Measurements from ENCODE around the gene ANKRD29. TPM values are rescaled to one million over a fixed set of nuclear protein-coding genes. Genes with fewer than 3 reads are reported as not detected.
"Not testable (repeated sequence)": the region's sequence is repeated elsewhere in the genome, so short reads cannot be mapped to it uniquely, and the experiment has no call there.

ANKRD29 gene
- total RNA-seq, 1 donor, result 0.43 TPM

- no peak overlapping the region for H3K4me3 ChIP-seq (ENCODE audit: low read depth, low read length)
- no peak for DNase-seq (ENCODE audit: low read depth)
- TF ChIP-seq CTCF (IDR thresholded peaks at IDR 0.05; ENCODE audit: insufficient read depth, low read depth, low read length), result no peak
Measured at GRCh38 chr18:23584019-23584983, 78.4 kb downstream of the ANKRD29 start.

DNA sequence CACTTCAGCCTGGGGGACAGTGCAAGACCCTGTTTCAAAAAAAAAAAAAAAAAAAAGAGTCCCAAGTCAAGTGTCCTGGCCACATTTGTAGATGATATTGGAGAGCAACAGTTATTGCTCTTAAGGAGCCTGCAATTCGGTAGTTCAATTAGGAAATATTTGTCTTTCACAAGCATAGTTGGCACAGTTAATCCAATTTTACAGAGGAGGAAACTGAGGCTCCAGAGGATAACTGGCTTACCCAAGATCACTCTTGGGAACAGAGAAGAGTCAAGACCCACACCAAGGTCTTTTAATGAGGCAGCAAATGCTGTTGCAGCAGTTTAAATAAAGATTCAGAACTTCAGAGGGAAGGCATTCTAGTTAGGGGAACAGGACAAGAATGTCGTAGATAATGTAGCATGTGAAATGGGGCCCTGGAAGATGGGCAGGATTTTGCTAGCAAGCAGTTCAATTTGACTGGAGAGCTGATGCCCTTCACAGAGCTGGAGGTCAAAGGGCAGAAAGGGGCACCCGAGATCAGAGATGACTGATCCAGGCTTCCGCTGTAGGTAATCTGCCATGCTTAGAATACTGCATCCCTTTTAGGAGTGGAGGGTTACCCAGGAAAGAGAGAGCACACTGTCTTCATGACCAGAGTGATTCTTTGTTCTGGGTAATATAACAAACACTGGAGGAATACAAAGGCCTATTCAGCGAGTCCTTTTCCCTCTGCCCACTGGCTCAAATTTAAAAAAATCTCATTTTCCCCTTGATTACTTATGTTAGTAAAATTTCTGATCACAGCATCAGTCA, 79.4 kb downstream of the ANKRD29 start:
- no peak for TF ChIP-seq CTCF (IDR thresholded peaks at IDR 0.05; ENCODE audit: insufficient read depth, low read depth, low read length)
- no peak overlapping the region for H3K4me3 ChIP-seq (ENCODE audit: low read depth, low read length)
- no peak for DNase-seq (ENCODE audit: low read depth)

GRCh38 chr18:23580677-23581367, 81.9 kb downstream of the ANKRD29 start:
- no peak for TF ChIP-seq CTCF (IDR thresholded peaks at IDR 0.05; ENCODE audit: insufficient read depth, low read depth, low read length)
- no peak overlapping the region for H3K4me3 ChIP-seq (ENCODE audit: low read depth, low read length)
- peak; percentile 79 for DNase-seq (ENCODE audit: low read depth)

DNA sequence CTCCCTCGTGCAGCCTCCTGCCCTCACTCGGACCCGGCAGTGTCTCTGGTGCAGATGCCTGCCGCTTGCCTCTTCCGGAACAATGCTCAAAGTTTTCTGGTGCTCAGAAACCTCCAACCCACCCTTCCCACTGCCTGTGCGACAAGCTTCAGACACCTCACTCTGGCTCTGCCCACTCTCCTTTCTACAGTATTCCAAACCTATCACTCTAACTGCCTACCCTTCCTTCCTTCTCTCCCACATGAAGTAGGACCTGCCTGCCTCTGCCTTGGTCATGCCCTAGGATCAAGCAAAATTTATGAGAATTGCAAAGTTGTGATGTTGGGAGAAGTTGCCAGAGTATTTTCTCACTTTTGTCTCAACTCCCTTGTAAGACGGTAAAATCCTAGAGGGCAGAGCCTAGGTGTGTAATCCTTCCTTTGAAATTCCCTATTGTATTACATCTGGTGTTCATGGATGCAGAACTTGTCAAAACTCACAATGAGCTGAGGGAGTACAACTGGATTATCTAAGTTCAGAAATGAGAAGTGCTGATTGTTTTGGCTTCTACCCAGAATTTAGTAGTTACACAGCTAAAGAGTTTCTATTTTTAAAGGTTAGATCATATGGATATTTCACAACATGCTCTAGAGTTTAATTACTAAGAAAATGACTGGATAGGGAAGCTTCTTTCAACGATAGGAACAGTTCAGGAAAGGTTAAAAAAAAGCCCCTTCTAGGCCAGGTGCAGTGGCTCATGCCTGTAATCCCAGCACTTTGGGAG, 83.6 kb downstream of the ANKRD29 start:
- H3K4me3 ChIP-seq (ENCODE audit: low read depth, low read length), result no peak overlapping the region
- no peak for TF ChIP-seq CTCF (IDR thresholded peaks at IDR 0.05; ENCODE audit: insufficient read depth, low read depth, low read length)
- peak; percentile 52 for DNase-seq (ENCODE audit: low read depth)

DNA sequence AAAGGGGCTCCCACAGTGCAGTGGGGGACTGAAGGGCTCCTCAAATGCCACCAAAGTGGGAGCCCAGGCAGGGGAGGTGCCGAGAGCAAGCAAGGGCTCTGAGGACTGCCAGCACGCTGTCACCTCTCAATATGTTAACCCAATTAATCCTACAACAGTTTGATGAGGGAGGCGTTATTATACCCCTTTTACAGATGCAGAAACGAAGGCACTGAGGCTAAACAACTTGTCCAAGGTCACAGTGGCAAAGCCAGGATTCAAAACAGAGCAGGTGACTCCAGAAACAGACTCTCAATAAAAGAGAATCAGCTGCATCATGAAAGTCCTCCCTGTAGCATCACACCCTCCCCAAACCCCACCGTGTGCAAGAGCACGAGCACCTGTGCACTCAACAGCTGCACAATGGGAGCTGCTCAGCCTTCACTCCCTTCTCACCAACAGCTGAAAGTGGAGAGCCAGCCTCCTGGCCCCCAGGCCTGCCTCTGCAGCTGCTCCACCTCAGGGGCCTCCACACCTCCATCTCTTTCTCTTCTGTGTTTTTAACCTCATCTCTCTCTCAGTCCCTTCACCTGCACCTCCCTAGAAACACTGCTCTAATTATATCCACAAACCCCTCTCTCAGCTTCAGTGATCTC, 84.5 kb downstream of the ANKRD29 start:
- DNase-seq (ENCODE audit: low read depth), result no peak
- no peak overlapping the region for H3K4me3 ChIP-seq (ENCODE audit: low read depth, low read length)
- TF ChIP-seq CTCF (IDR thresholded peaks at IDR 0.05; ENCODE audit: insufficient read depth, low read depth, low read length), result no peak

DNA sequence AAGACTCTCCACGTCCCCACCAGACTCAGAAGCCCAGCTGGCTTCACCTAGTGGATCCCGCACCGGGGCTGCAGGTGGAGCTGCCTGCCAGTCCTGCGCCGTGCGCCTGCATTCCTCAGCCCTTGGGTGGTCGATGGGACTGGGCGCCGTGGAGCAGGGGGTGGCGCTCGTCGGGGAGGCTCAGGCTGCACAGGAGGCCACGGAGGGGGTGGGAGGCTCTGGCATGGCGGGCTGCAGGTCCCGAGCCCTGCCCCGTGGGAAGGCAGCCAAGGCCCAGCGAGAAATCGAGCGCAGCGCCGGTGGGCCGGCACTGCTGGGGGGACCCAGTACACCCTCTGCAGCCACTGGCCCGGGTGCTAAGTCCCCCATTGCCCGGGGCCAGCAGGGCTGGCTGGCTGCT, 85.2 kb downstream of the ANKRD29 start:
- not testable (repeated sequence) for H3K4me3 ChIP-seq (ENCODE audit: low read depth, low read length); DNase-seq (ENCODE audit: low read depth)

All from fibroblast of villous mesenchyme (primary cell).